Muscle layer of duodenum (tissue), 2 donors: ENCODE results near the gene LRBA.
"Not testable (repeated sequence)": the region's sequence is repeated elsewhere in the genome, so short reads cannot be mapped to it uniquely, and the experiment has no call there.

Source experiments
- H3K27ac ChIP-seq: one replicate; pipeline ENCODE4 v1.7.0; 2013; ENCODE audit warnings: mild to moderate bottlenecking, low read length
- H3K27me3 ChIP-seq: one replicate; pipeline ENCODE4 v1.7.0; 2013; ENCODE audit warnings: low read depth, mild to moderate bottlenecking, control low read depth, low read length
- H3K36me3 ChIP-seq, 2 donors: one replicate each; pipeline ENCODE4 v1.7.0; 2013; ENCODE audit warnings: low read length in 2 of 2, control low read depth in 1 of 2, mild to moderate bottlenecking in 1 of 2; ENCODE audit not compliant: insufficient read depth in 2 of 2, control insufficient read depth in 1 of 2
- H3K4me1 ChIP-seq, 2 donors: one replicate each; pipeline ENCODE4 v1.7.0; 2013; ENCODE audit warnings: low read length in 2 of 2, mild to moderate bottlenecking in 2 of 2, control low read depth in 1 of 2, moderate library complexity in 1 of 2; ENCODE audit not compliant: insufficient read depth in 2 of 2, control insufficient read depth in 1 of 2
- H3K4me3 ChIP-seq, 2 donors: one replicate each; pipeline ENCODE4 v1.7.0; 2013; ENCODE audit warnings: low read length in 2 of 2, low read depth in 1 of 2, mild to moderate bottlenecking in 1 of 2
- H3K9me3 ChIP-seq, 2 donors: one replicate each; pipeline ENCODE4 v1.7.0; 2013; ENCODE audit warnings: low read length in 2 of 2, control low read depth in 1 of 2, mild to moderate bottlenecking in 1 of 2; ENCODE audit not compliant: control insufficient read depth in 1 of 2
- donor health status: healthy.

Gene LRBA

GRCh38 chr4:151013944-151014343, 1.1 kb downstream of the LRBA start:
- H3K27ac ChIP-seq = peak overlapping the region; percentile 85
- H3K27me3 ChIP-seq = no peaks in the 10 kb centered on the region
- peaks cover 4 to 10% of the 10 kb centered on the region in 2 donors for H3K4me1 ChIP-seq
- H3K36me3 ChIP-seq = no peaks in the 10 kb centered on the region
- no peaks in the 10 kb centered on the region for H3K9me3 ChIP-seq
- H3K4me3 ChIP-seq = peak overlapping the region; percentile 99 to 100

GRCh38 chr4:151013491-151013890, 1.6 kb downstream of the LRBA start:
- H3K27me3 ChIP-seq = no peaks in the 10 kb centered on the region
- H3K9me3 ChIP-seq = no peaks in the 10 kb centered on the region
- H3K4me3 ChIP-seq = peak overlapping the region in 1 of 2 donors; percentile 99
- no peak overlapping the region for H3K27ac ChIP-seq
- no peaks in the 10 kb centered on the region for H3K36me3 ChIP-seq
- H3K4me1 ChIP-seq = peaks cover 4 to 10% of the 10 kb centered on the region in 2 donors

- H3K4me3 ChIP-seq = peak overlapping the region in 1 of 2 donors; percentile 37
- H3K27ac ChIP-seq = no peak overlapping the region
- H3K36me3 ChIP-seq = no peaks in the 10 kb centered on the region
- H3K4me1 ChIP-seq = peaks cover 4 to 10% of the 10 kb centered on the region in 2 donors
- no peaks in the 10 kb centered on the region for H3K27me3 ChIP-seq
- no peaks in the 10 kb centered on the region for H3K9me3 ChIP-seq
Observed at GRCh38 chr4:151012820-151013219, 2.3 kb downstream of the LRBA start.

- H3K27me3 ChIP-seq = no peaks in the 10 kb centered on the region
- H3K4me1 ChIP-seq = peaks cover 4 to 10% of the 10 kb centered on the region in 2 donors
- H3K36me3 ChIP-seq = no peaks in the 10 kb centered on the region
- no peaks in the 10 kb centered on the region for H3K9me3 ChIP-seq
- H3K4me3 ChIP-seq = no peak overlapping the region
- H3K27ac ChIP-seq = no peak overlapping the region
Observed at GRCh38 chr4:151012376-151012775, 2.7 kb downstream of the LRBA start.

GRCh38 chr4:151004222-151004621, 10.9 kb downstream of the LRBA start:
- H3K27ac ChIP-seq = no peak overlapping the region
- H3K27me3 ChIP-seq = no peaks in the 10 kb centered on the region
- H3K36me3 ChIP-seq = no peaks in the 10 kb centered on the region
- no peaks in the 10 kb centered on the region for H3K9me3 ChIP-seq
- H3K4me1 ChIP-seq = no peaks in the 10 kb centered on the region
- no peak overlapping the region for H3K4me3 ChIP-seq

- Histone ChIP-seq H3K36me3 (no peaks in the 10 kb centered on the region), H3K4me3 (no peak overlapping the region), H3K4me1 (no peaks in the 10 kb centered on the region), H3K27ac (no peak overlapping the region), H3K27me3 (no peaks in the 10 kb centered on the region), H3K9me3 (no peaks in the 10 kb centered on the region)
Observed at GRCh38 chr4:151000747-151001429, 14.2 kb downstream of the LRBA start.

- Histone ChIP-seq H3K4me3 (no peak overlapping the region), H3K36me3 (no peaks in the 10 kb centered on the region), H3K4me1 (no peaks in the 10 kb centered on the region), H3K9me3 (no peaks in the 10 kb centered on the region), H3K27me3 (no peaks in the 10 kb centered on the region), H3K27ac (no peak overlapping the region)
Observed at GRCh38 chr4:150999086-150999485, 16.0 kb downstream of the LRBA start.

GRCh38 chr4:150997141-150997540, 17.9 kb downstream of the LRBA start:
- Histone ChIP-seq H3K27ac (no peak overlapping the region), H3K36me3 (no peaks in the 10 kb centered on the region), H3K4me3 (no peak overlapping the region), H3K4me1 (no peaks in the 10 kb centered on the region), H3K9me3 (no peaks in the 10 kb centered on the region), H3K27me3 (no peaks in the 10 kb centered on the region)

- H3K4me1 ChIP-seq = no peaks in the 10 kb centered on the region
- no peak overlapping the region for H3K4me3 ChIP-seq
- no peaks in the 10 kb centered on the region for H3K9me3 ChIP-seq
- H3K36me3 ChIP-seq = no peaks in the 10 kb centered on the region
- no peaks in the 10 kb centered on the region for H3K27me3 ChIP-seq
- H3K27ac ChIP-seq = no peak overlapping the region
Observed at GRCh38 chr4:150994721-150995120, 20.4 kb downstream of the LRBA start.

GRCh38 chr4:150993577-150993976, 21.5 kb downstream of the LRBA start:
- H3K27me3 ChIP-seq, H3K9me3 ChIP-seq, H3K4me1 ChIP-seq, H3K4me3 ChIP-seq, H3K27ac ChIP-seq, H3K36me3 ChIP-seq: not testable (repeated sequence)

GRCh38 chr4:150990993-150991392, 24.1 kb downstream of the LRBA start:
- Histone ChIP-seq H3K27me3 (no peaks in the 10 kb centered on the region), H3K36me3 (no peaks in the 10 kb centered on the region), H3K9me3 (no peaks in the 10 kb centered on the region), H3K4me3 (no peak overlapping the region), H3K4me1 (no peaks in the 10 kb centered on the region), H3K27ac (no peak overlapping the region)

- no peaks in the 10 kb centered on the region for H3K9me3 ChIP-seq
- H3K27me3 ChIP-seq = no peaks in the 10 kb centered on the region
- H3K4me3 ChIP-seq = no peak overlapping the region
- H3K27ac ChIP-seq = no peak overlapping the region
- H3K36me3 ChIP-seq = no peaks in the 10 kb centered on the region
- no peaks in the 10 kb centered on the region for H3K4me1 ChIP-seq
Observed at GRCh38 chr4:150990250-150990649, 24.8 kb downstream of the LRBA start.
